Heart left ventricle (tissue), 16 donors: ENCODE results near the gene SNCA. TPM values are rescaled to one million over a fixed set of nuclear protein-coding genes. Genes with fewer than 3 reads are reported as not detected.
A peak's percentile ranks its signal among the peaks of the same experiment; 100 is the strongest.

Experiments
- ATAC-seq, 4 donors: fragments of 200-7000 bp; cut with Tn5 transposase; one replicate each; pipeline ENCODE4 v1.9.1; 2020 to 2022; ENCODE audit warnings: moderate library complexity in 4 of 4, mild to moderate bottlenecking in 3 of 4, moderate number of reproducible peaks in 1 of 4
- DNase-seq, 5 donors: peaks; one replicate each; pipeline ENCODE4 v3.0.0-alpha.2; 2020
- H3K27ac ChIP-seq, 12 donors: fragments of 200-600 bp; sonication (generic) in 4 of 12; one replicate each; pipeline versions ENCODE4 v1.5.0 to v1.8.0; 2016 to 2022; ENCODE audit warnings: mild to moderate bottlenecking in 2 of 12
- H3K27me3 ChIP-seq, 9 donors: fragments of 200-600 bp; sonication (generic) in 2 of 9; one replicate each; pipeline versions ENCODE4 v1.5.1 to v1.8.0; 2016 to 2022; ENCODE audit warnings: mild to moderate bottlenecking in 3 of 9
- H3K36me3 ChIP-seq, 9 donors: fragments of 200-600 bp; sonication (generic) in 2 of 9; one replicate each; pipeline versions ENCODE4 v1.5.0 to v1.8.0; 2018 to 2022; ENCODE audit warnings: mild to moderate bottlenecking in 2 of 9
- H3K4me1 ChIP-seq, 12 donors: fragments of 200-600 bp; sonication (generic) in 4 of 12; one replicate each; pipeline versions ENCODE4 v1.5.0 to v1.8.0; 2016 to 2022; ENCODE audit warnings: mild to moderate bottlenecking in 3 of 12
- H3K4me3 ChIP-seq, 12 donors: fragments of 200-600 bp; sonication (generic) in 4 of 12; one replicate each; pipeline versions ENCODE4 v1.5.0 to v1.8.0; 2017 to 2022; ENCODE audit warnings: mild to moderate bottlenecking in 9 of 12, moderate library complexity in 4 of 12
- H3K9me3 ChIP-seq, 12 donors: fragments of 200-600 bp; sonication (generic) in 4 of 12; one replicate each; pipeline versions ENCODE4 v1.5.0 to v1.8.0; 2016 to 2022; ENCODE audit warnings: mild to moderate bottlenecking in 1 of 12
- POLR2A ChIP-seq, 2 donors: fragments of 450-650 bp; IDR thresholded peaks; one replicate each; pipeline ENCODE4 v1.6.1; 2017; ENCODE audit warnings: antibody characterized with exemption in 2 of 2, mild to moderate bottlenecking in 2 of 2, moderate library complexity in 2 of 2
- WGBS, 4 donors: extraction: QIAGEN DNeasy Blood & Tissue Kit in 2 of 4; methylation state at CpG; one replicate each; pipeline versions ENCODE4 v1.1.5 to v1.1.7; 2013 to 2018; 5-methylcytosine and 5-hydroxymethylcytosine counted together
- intact Hi-C, 10 donors: fragments of 100-400 bp; cut with DNase I; formaldehyde crosslinking; loops; one replicate each; pipeline versions ENCODE4 v1.11.1 to v1.14.2; 2022
- polyA plus RNA-seq, 2 donors: library from polyadenylated mRNA; stranded (reverse); fragments of 200-250 nt; gene quantifications; one replicate each; pipeline ENCODE4 v1.2.3, GENCODE V29; 2013
- total RNA-seq, 9 donors: library from RNA; depleted of rRNA in 2 of 9; stranded (reverse); fragments of >200 nt in 2 of 9; fragmentation: NEBNext Ultra II Directional in 3 of 9; extraction: Animal tissue kit (Norgen Biotek cat#: 25700) in 3 of 9; gene quantifications; one replicate each; pipeline versions ENCODE4 v1.1.0 to v1.2.4, GENCODE V29; 2016 to 2023
- TF ChIP-seq, protein P1 (sequence below), 12 donors: fragments of 200-600 bp; sonication (generic) in 4 of 12; IDR thresholded peaks; one replicate each; pipeline versions ENCODE4 v1.5.0 to v1.8.0; 2018 to 2022; ENCODE audit warnings: antibody characterized with exemption in 12 of 12, mild to moderate bottlenecking in 5 of 12
- donor health status: ischemic (EF 13 %, LVEDD 7.1; RV severe dilation, severe dysfunction).
- donor health status: healthy with polysubstance abuse.
- donor health status: DM: no; HTN: yes; CAD: no.
- donor health status: DM: no; HTN: no; CAD: no.
- donor health status: ischemic (EF 25% LVEDD 6.9; RV normal size, moderate dysfunction).
- donor health status: ischemic (EF 25% LVEDD 5.7; RV mildly dilated, moderate dysfunction).
- donor health status: healthy.
- donor health status: DM: yes; HTN: yes; CAD: no.
- donor health status: ischemic (EF 35%, LVEDD 5.7; RV mildly dilated, moderate dysfunction).
- donor health status: nonischemic (EF 11% LVEDD 7.7; RV severe dilation, severe dysfunction).
- donor health status: DM: yes; HTN: yes; CAD: no.
- donor health status: PGD.
- donor health status: ischemic (EF 29% LVEDD 5.4; RV normal size, mild dysfunction).
- donor health status: nonischemic (EF 23%, LVEDD 6.1; RV moderate dilation, normal function).

SNCA gene
- total and polyA plus RNA-seq, 11 donors = 2.3 to 27.9 (median 5.5) TPM

DNA sequence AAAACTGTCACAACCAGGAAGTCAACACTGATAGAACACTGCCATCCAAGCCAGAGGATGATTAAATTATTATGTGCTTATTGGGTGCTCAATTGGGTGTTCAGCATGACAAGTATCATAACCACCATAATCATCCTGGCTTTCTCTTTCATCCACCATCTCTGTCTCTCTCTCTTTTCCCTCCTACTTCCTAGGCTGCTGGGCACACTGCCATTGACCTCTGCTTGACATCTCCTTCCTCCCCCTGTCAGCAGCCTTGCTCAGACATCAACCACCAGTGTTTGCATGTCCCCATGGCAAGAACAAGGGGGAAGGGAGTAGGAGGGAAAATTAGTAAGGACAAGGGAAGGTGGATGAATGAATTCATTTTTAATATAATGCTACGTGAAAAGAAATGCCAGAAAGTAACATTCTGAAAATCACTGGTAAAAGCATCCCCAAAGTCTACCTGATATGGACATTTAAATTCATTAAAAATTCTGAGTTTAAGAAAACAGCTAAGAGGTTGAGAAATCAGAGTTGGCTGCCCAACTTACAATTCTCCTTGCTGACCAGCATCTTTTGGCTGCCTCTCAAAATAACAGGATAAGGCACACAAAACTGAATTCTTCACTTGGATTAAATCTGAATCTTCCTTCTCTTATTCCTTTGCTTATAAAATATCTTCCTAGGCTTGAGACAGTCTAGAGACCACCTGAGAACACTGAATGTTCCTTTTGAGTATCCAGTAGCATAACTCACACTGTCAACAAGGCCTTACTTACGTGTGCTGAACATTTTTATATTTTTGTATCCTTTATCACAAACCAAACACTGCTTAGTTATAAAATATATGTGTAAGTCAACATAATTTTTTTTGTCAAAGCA, 48.5 kb downstream of the SNCA start:
- DNase-seq (peak in 4 of 5 donors; percentile 59 to 82 (median 67)), ATAC-seq (peak; percentile 73 to 84 (median 78))
- Histone ChIP-seq H3K27me3 (no peaks in the 10 kb centered on the region), H3K4me1 (peaks cover 0 to 11% (median 0%) of the 10 kb centered on the region in 12 donors), H3K36me3 (no peaks in the 10 kb centered on the region), H3K9me3 (no peaks in the 10 kb centered on the region), H3K4me3 (no peak overlapping the region), H3K27ac (no peak overlapping the region)
- no peak for TF ChIP-seq POLR2A (IDR thresholded peaks at IDR 0.05)
- TF ChIP-seq, protein P1, sequence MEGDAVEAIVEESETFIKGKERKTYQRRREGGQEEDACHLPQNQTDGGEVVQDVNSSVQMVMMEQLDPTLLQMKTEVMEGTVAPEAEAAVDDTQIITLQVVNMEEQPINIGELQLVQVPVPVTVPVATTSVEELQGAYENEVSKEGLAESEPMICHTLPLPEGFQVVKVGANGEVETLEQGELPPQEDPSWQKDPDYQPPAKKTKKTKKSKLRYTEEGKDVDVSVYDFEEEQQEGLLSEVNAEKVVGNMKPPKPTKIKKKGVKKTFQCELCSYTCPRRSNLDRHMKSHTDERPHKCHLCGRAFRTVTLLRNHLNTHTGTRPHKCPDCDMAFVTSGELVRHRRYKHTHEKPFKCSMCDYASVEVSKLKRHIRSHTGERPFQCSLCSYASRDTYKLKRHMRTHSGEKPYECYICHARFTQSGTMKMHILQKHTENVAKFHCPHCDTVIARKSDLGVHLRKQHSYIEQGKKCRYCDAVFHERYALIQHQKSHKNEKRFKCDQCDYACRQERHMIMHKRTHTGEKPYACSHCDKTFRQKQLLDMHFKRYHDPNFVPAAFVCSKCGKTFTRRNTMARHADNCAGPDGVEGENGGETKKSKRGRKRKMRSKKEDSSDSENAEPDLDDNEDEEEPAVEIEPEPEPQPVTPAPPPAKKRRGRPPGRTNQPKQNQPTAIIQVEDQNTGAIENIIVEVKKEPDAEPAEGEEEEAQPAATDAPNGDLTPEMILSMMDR (IDR thresholded peaks at IDR 0.05) = no peak
- intact Hi-C loops = no loop called here
- 28 to 52% (median 40%) methylated on average over 2 of the region's 2 CpGs for WGBS, 4 donors

DNA sequence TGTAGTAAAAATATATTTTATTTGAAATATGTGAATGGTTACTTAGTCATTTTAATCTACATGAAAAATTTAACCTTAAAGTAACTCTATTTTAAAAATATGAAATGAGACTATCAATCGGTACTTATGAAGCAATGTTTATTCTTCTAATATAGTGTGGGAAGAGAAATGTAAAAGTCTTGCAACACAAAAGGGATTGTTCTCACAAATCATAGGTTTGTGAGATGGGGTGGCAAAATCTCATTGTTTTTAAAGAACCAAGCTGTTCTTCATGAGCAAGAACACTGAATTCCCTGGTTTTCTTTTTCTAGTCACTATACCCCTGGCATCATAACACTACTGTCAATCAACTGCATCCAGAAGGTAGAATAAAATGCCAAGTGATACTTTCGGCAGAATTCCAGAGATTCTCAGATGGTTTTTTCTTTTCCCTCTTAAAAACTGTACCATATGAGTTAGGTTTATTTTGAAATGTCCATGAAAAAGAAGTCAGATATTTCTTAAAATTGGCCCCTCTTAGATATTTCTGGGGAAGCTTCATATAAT, 52.2 kb downstream of the SNCA start:
- H3K4me3 ChIP-seq = no peak overlapping the region
- H3K27me3 ChIP-seq = no peaks in the 10 kb centered on the region
- TF ChIP-seq, protein P1 (IDR thresholded peaks at IDR 0.05) = no peak
- TF ChIP-seq POLR2A (IDR thresholded peaks at IDR 0.05) = no peak
- DNase-seq = no peak
- peaks cover 0 to 11% (median 0%) of the 10 kb centered on the region in 12 donors for H3K4me1 ChIP-seq
- ATAC-seq = no peak
- H3K9me3 ChIP-seq = peaks cover 0 to 6% (median 0%) of the 10 kb centered on the region in 12 donors
- no peaks in the 10 kb centered on the region for H3K36me3 ChIP-seq
- intact Hi-C loops = no loop called here
- H3K27ac ChIP-seq = no peak overlapping the region
- 91 to 95% (median 91%) methylated on average over 2 of the region's 2 CpGs for whole genome bisulfite sequencing, 4 donors

DNA sequence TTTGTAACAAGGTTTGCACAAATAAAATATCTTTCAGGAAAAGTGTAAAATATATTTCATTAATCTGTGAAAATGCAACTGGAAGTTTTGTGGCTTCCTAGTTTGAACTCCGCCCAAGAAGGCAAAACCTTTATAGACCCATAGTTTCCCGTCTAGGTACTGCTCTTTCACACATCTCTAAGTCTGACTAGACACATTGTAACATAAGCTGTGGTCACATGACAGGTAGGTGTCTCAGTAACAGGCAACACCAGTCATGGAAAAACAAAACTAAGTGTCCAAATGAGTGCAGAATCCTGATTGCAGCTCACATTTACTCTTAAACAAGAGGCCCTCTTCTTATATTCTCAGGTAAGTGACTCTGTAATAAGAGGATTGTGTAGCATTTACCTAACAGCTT, 55.6 kb downstream of the SNCA start:
- H3K4me3 ChIP-seq = no peak overlapping the region
- peaks cover 0 to 39% (median 4%) of the 10 kb centered on the region in 12 donors for H3K9me3 ChIP-seq
- H3K27ac ChIP-seq = no peak overlapping the region
- H3K4me1 ChIP-seq = no peaks in the 10 kb centered on the region
- ATAC-seq (no peak), DNase-seq (no peak)
- no peaks in the 10 kb centered on the region for H3K36me3 ChIP-seq
- WGBS, 4 donors = 71 to 81% (median 77%) methylated on average over 2 of the region's 2 CpGs
- TF ChIP-seq, protein P1 (IDR thresholded peaks at IDR 0.05) = no peak
- no peak for TF ChIP-seq POLR2A (IDR thresholded peaks at IDR 0.05)
- no peaks in the 10 kb centered on the region for H3K27me3 ChIP-seq
- intact Hi-C loops = no loop called here

DNA sequence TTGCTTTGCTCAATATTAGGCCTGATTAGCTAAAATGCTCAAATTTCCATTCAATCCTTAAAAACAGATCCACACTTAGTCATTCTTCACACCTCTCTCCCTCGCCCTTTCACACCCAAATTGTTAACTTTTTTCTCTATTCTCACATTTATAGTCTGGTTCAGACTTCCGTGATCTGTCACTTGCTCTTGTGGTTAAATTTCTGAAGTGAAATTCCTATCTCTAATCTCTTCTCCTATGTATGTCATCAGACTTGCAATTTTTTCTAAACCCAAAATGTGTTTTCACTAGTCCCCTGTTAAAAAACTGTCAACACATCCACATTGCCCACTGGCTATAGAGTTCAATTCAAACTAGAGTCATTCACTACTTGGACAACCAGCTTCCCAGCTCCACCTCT, 63.2 kb downstream of the SNCA start:
- intact Hi-C loops = no loop called here
- TF ChIP-seq, protein P1 (IDR thresholded peaks at IDR 0.05) = no peak
- no peak for TF ChIP-seq POLR2A (IDR thresholded peaks at IDR 0.05)
- Histone ChIP-seq H3K27ac (no peak overlapping the region), H3K36me3 (no peaks in the 10 kb centered on the region), H3K4me3 (no peak overlapping the region), H3K27me3 (no peaks in the 10 kb centered on the region), H3K9me3 (peaks cover 0 to 35% (median under 1%) of the 10 kb centered on the region in 12 donors), H3K4me1 (no peaks in the 10 kb centered on the region)
- no peak for DNase-seq
- ATAC-seq = no peak
- 81 to 85% (median 81%) methylated on average over 2 of the region's 2 CpGs for WGBS, 4 donors
